KOPT-K1 (cell line): Measurements from ENCODE around the gene TMUB2.
A peak's percentile ranks its signal among the peaks of the same experiment; 100 is the strongest.
"Not testable (repeated sequence)": the region's sequence is repeated elsewhere in the genome, so short reads cannot be mapped to it uniquely, and the experiment has no call there.

Source experiments
- H3K27ac ChIP-seq: fragments of 200-600 bp; sonication (generic); 2 replicates; pipeline ENCODE4 v1.5.1; 2016; ENCODE audit warnings: antibody characterized with exemption, mild to moderate bottlenecking, low read depth, low read length; ENCODE audit not compliant: poor library complexity, severe bottlenecking
- H3K36me3 ChIP-seq: fragments of 200-600 bp; sonication (generic); 2 replicates; pipeline ENCODE4 v1.5.1; 2017; ENCODE audit warnings: antibody characterized with exemption, mild to moderate bottlenecking, low read length, moderate library complexity; ENCODE audit not compliant: insufficient read depth
- H3K9me3 ChIP-seq: fragments of 200-600 bp; sonication (generic); 2 replicates; pipeline ENCODE4 v1.5.1; 2017; ENCODE audit warnings: antibody characterized with exemption, low read length, mild to moderate bottlenecking; ENCODE audit not compliant: insufficient read depth, poor library complexity, severe bottlenecking

TMUB2 gene

GRCh38 chr17:44186307-44187130 is at the start of gene TMUB2:
Gene TMUB2, plus strand, starts transcription at chr17:44186972. Its CDS starts 737 bp downstream, at chr17:44187709.
- Histone ChIP-seq H3K9me3 (no peaks in the 10 kb centered on the region), H3K36me3 (peaks cover 56% of the 10 kb centered on the region), H3K27ac (peak within 1 kb of the TSS; percentile 88)

- no peaks in the 10 kb centered on the region for H3K36me3 ChIP-seq
- H3K9me3 ChIP-seq: no peaks in the 10 kb centered on the region
- H3K27ac ChIP-seq: no peak overlapping the region
These were observed 48.7 kb upstream of the TMUB2 start for GRCh38 chr17:44137891-44138709.

GRCh38 chr17:44143921-44144320 is 42.9 kb upstream of the TMUB2 start:
- not testable (repeated sequence) for H3K27ac ChIP-seq, H3K9me3 ChIP-seq

GRCh38 chr17:44144966-44145739 is 41.6 kb upstream of the TMUB2 start:
- Histone ChIP-seq H3K9me3 (no peaks in the 10 kb centered on the region), H3K36me3 (peaks cover 55% of the 10 kb centered on the region), H3K27ac (no peak overlapping the region)

More at GRCh38 chr17:44143921-44144320, 42.9 kb upstream of the TMUB2 start:
- H3K36me3 ChIP-seq: peaks cover 43% of the 10 kb centered on the region

GRCh38 chr17:44146375-44147346 is 40.1 kb upstream of the TMUB2 start:
- no peaks in the 10 kb centered on the region for H3K9me3 ChIP-seq
- H3K36me3 ChIP-seq: peaks cover 69% of the 10 kb centered on the region
- H3K27ac ChIP-seq: no peak overlapping the region

GRCh38 chr17:44147812-44148211 is 39.0 kb upstream of the TMUB2 start:
- H3K36me3 ChIP-seq: peaks cover 79% of the 10 kb centered on the region
- no peaks in the 10 kb centered on the region for H3K9me3 ChIP-seq
- no peak overlapping the region for H3K27ac ChIP-seq

- H3K9me3 ChIP-seq, H3K27ac ChIP-seq: not testable (repeated sequence)
- H3K36me3 ChIP-seq: peaks cover 84% of the 10 kb centered on the region
These were observed 37.7 kb upstream of the TMUB2 start for GRCh38 chr17:44149066-44149465.

- Histone ChIP-seq H3K36me3 (peaks cover 89% of the 10 kb centered on the region), H3K27ac (no peak overlapping the region), H3K9me3 (no peaks in the 10 kb centered on the region)
These were observed 36.9 kb upstream of the TMUB2 start for GRCh38 chr17:44149750-44150329.

GRCh38 chr17:44152875-44153274 is 33.9 kb upstream of the TMUB2 start:
- no peaks in the 10 kb centered on the region for H3K9me3 ChIP-seq
- no peak overlapping the region for H3K27ac ChIP-seq
- peaks cover 80% of the 10 kb centered on the region for H3K36me3 ChIP-seq

- H3K36me3 ChIP-seq: peaks cover 76% of the 10 kb centered on the region
- no peaks in the 10 kb centered on the region for H3K9me3 ChIP-seq
- no peak overlapping the region for H3K27ac ChIP-seq
These were observed 31.3 kb upstream of the TMUB2 start for GRCh38 chr17:44155488-44155887.

- no peaks in the 10 kb centered on the region for H3K9me3 ChIP-seq
- peaks cover 65% of the 10 kb centered on the region for H3K36me3 ChIP-seq
- H3K27ac ChIP-seq: no peak overlapping the region
These were observed 27.1 kb upstream of the TMUB2 start for GRCh38 chr17:44159519-44160210.

GRCh38 chr17:44164476-44164875 is 22.3 kb upstream of the TMUB2 start:
- peaks cover 26% of the 10 kb centered on the region for H3K36me3 ChIP-seq
- no peaks in the 10 kb centered on the region for H3K9me3 ChIP-seq
- H3K27ac ChIP-seq: no peak overlapping the region

GRCh38 chr17:44167181-44167861 is 19.5 kb upstream of the TMUB2 start:
- Histone ChIP-seq H3K27ac (no peak overlapping the region), H3K36me3 (peaks cover 5% of the 10 kb centered on the region; the same call in 1 of the 2 replicates), H3K9me3 (no peaks in the 10 kb centered on the region)
